ENCODE data around the gene VWA5B2.

- TF ChIP-seq CTCF (IDR thresholded peaks at IDR 0.05; ENCODE audit: poor library complexity, severe bottlenecking): no peak
- no peak for TF ChIP-seq EP300 (conservative IDR thresholded peaks at IDR 0.05; ENCODE audit: poor library complexity, severe bottlenecking)
- TF ChIP-seq POLR2AphosphoS5 (IDR thresholded peaks at IDR 0.05): no peak
- no peak for TF ChIP-seq EZH2 (IDR thresholded peaks at IDR 0.05; ENCODE audit: borderline replicate concordance, insufficient read depth, low read length, poor library complexity, severe bottlenecking)
- TF ChIP-seq RAD21 (conservative IDR thresholded peaks at IDR 0.05): no peak
Measured at GRCh38 chr3:184258926-184259325, 29.5 kb downstream of the VWA5B2 start.

Data from neural cell (in vitro differentiated cells).